Measurements from ENCODE around the gene TASL. TPM values are rescaled to one million over a fixed set of nuclear protein-coding genes. Genes with fewer than 3 reads are reported as not detected.

The TASL gene
- total and polyA plus RNA-seq, 2 of the 8 experiments (the other 6 are each of a cell fraction or from before 2014, with no cell fraction given): not detected

DNA sequence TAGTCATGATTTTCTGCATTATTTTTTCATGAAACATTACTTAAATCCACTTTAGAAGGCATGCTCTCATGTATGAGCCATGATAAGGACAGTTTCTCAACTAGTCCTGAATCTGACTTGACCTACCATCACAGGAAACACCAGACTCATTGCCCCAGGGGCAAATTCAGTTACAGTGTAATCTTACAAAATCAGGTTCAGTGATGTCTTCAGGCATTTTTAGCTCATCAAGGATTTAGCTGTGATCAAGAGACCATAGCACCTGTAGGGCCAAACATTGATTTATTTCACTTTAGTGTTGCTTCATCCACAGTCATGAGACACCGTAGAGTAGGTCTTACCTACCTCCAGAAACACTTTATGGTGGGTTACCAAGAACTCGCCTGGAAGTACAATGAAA, 3.1 kb upstream of the TASL start:
- Histone ChIP-seq H3K14ac (ENCODE audit: insufficient read length) (no peak overlapping the region), H3K79me2 (ENCODE audit: control insufficient read depth in 1 of 2, insufficient read depth in 2 of 2, low read length in 2 of 2) (no peaks in the 10 kb centered on the region), H3K79me1 (ENCODE audit: low read depth, low read length) (no peaks in the 10 kb centered on the region), H3K27me3 (replicated peaks in 1 of 4; ENCODE audit: control insufficient read depth in 3 of 4, extremely low read depth in 1 of 4, insufficient read depth in 3 of 4, low read length in 3 of 4) (no peaks in the 10 kb centered on the region), H2AK5ac (ENCODE audit: low read depth, low read length) (no peak overlapping the region), H2BK12ac (ENCODE audit: low read depth, low read length) (no peak overlapping the region), H3K36me3 (ENCODE audit: control insufficient read depth in 2 of 4, insufficient read depth in 4 of 4, low read length in 3 of 4) (no peaks in the 10 kb centered on the region), H3K4me2 (ENCODE audit: insufficient read depth in 1 of 2, low read depth in 2 of 2, low read length in 2 of 2) (no peak overlapping the region), H4K5ac (ENCODE audit: insufficient read length, low read depth, low read length) (no peak overlapping the region), H3K9me3 (ENCODE audit: insufficient read depth in 2 of 2, low read depth in 1 of 2, low read length in 1 of 2) (no peaks in the 10 kb centered on the region), H2AFZ (ENCODE audit: low read length) (no peak overlapping the region), H2BK15ac (ENCODE audit: low read length) (no peak overlapping the region), H3K4me3 (ENCODE audit: extremely low read depth in 1 of 4, insufficient read depth in 2 of 4, low read depth in 3 of 4, low read length in 4 of 4) (no peak overlapping the region), H3K18ac (ENCODE audit: extremely low read depth, low read length) (no peak overlapping the region), H3K9ac (replicated peaks in 1 of 4; ENCODE audit: extremely low read depth in 1 of 4, low read depth in 3 of 4, low read length in 3 of 4) (no peak overlapping the region), H4K8ac (ENCODE audit: extremely low read depth, insufficient read depth, low read length) (no peak overlapping the region), H2BK20ac (ENCODE audit: low read length) (no peak overlapping the region), H3K4ac (replicated peaks; ENCODE audit: insufficient read length, low read depth, low read length) (no peak overlapping the region), H4K91ac (replicated peaks; ENCODE audit: insufficient read length, low read length) (no peak overlapping the region), H2BK120ac (replicated peaks; ENCODE audit: low read depth, low read length) (no peak overlapping the region), H3K27ac (ENCODE audit: low read depth, low read length) (no peak overlapping the region), H3K56ac (replicated peaks; ENCODE audit: insufficient read length, low read depth, low read length) (no peak overlapping the region), H2BK5ac (ENCODE audit: low read depth, low read length) (no peak overlapping the region), H3K4me1 (replicated peaks in 1 of 4; ENCODE audit: control insufficient read depth in 3 of 4, insufficient read depth in 4 of 4, low read length in 3 of 4) (no peaks in the 10 kb centered on the region), H3K23me2 (ENCODE audit: low read depth, low read length) (no peaks in the 10 kb centered on the region), H4K20me1 (replicated peaks in 1 of 2; ENCODE audit: control insufficient read depth in 1 of 2, insufficient read depth in 2 of 2, low read length in 2 of 2) (no peaks in the 10 kb centered on the region), H3K23ac (ENCODE audit: insufficient read length) (no peak overlapping the region)
- DNase-seq (ENCODE audit: low read depth in 1 of 2, low spot score in 2 of 2): no peak
- ChIA-PET POLR2A (ENCODE audit: partially characterized antibody) (no interaction called here), CTCF (ENCODE audit: partially characterized antibody) (interaction anchor here (0.7 kb wide), 1 partner anchor 10 kb away, joined by 3 read pairs; no protein-coding TSS in a partner anchor)
- TF ChIP-seq GTF2F1 (IDR thresholded peaks at IDR 0.05; ENCODE audit: borderline replicate concordance, low read depth, low read length): no peak
- TF ChIP-seq, protein P1, sequence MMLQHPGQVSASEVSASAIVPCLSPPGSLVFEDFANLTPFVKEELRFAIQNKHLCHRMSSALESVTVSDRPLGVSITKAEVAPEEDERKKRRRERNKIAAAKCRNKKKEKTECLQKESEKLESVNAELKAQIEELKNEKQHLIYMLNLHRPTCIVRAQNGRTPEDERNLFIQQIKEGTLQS (IDR thresholded peaks at IDR 0.05; ENCODE audit: insufficient read depth, low read depth, low read length): no peak
- no peak for TF ChIP-seq JUN (IDR thresholded peaks at IDR 0.05; ENCODE audit: low read depth, low read length)
- no peak for TF ChIP-seq ASH2L (IDR thresholded peaks at IDR 0.05; ENCODE audit: low read length)
- TF ChIP-seq, protein P2, sequence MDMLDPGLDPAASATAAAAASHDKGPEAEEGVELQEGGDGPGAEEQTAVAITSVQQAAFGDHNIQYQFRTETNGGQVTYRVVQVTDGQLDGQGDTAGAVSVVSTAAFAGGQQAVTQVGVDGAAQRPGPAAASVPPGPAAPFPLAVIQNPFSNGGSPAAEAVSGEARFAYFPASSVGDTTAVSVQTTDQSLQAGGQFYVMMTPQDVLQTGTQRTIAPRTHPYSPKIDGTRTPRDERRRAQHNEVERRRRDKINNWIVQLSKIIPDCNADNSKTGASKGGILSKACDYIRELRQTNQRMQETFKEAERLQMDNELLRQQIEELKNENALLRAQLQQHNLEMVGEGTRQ (IDR thresholded peaks at IDR 0.05; ENCODE audit: low read length): no peak
- no peak for TF ChIP-seq POU5F1 (IDR thresholded peaks at IDR 0.05; ENCODE audit: low read depth, low read length)
- no peak for TF ChIP-seq EP300 (IDR thresholded peaks at IDR 0.05; ENCODE audit: borderline replicate concordance in 1 of 2, low read depth in 2 of 2, low read length in 2 of 2)
- TF ChIP-seq, protein P3, sequence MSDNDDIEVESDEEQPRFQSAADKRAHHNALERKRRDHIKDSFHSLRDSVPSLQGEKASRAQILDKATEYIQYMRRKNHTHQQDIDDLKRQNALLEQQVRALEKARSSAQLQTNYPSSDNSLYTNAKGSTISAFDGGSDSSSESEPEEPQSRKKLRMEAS (IDR thresholded peaks at IDR 0.05): no peak
- no peak for TF ChIP-seq SIRT6 (IDR thresholded peaks at IDR 0.05; ENCODE audit: low read length)
- TF ChIP-seq TAF1 (IDR thresholded peaks at IDR 0.05; ENCODE audit: low read depth, low read length): no peak
- TF ChIP-seq SRF (IDR thresholded peaks at IDR 0.05; ENCODE audit: low read depth, low read length): no peak
- no peak for TF ChIP-seq CREB1 (IDR thresholded peaks at IDR 0.05)
- no peak for FAIRE-seq
- WGBS, 2 experiments (ENCODE audit: extremely low coverage in 1 of 2, insufficient coverage in 1 of 2, insufficient read length in 1 of 2, insufficient replicate concordance in 2 of 2, low coverage in 1 of 2, low lambda C conversion rate in 2 of 2, missing lambda C conversion rate in 1 of 2): 85% methylated on average over 2 of the region's 2 CpGs; no CpG with 5 or more reads in 1 of the 2 experiments
